Effector memory CD4-positive, alpha-beta T cell (primary cell): ENCODE results near the gene LSG1.

Experiments
- DNase-seq, 3 donors: peaks; one replicate each; pipeline ENCODE4 v3.0.0-alpha.2; 2020
- H3K27ac ChIP-seq: 2 replicates; pipeline ENCODE4 v1.7.0; 2013; ENCODE audit warnings: mild to moderate bottlenecking, low read length, moderate library complexity; ENCODE audit not compliant: insufficient read depth, poor library complexity, severe bottlenecking
- H3K27me3 ChIP-seq: replicated peaks from 2 replicates; pipeline ENCODE4 v1.7.0; 2013; ENCODE audit warnings: mild to moderate bottlenecking, low read length; ENCODE audit not compliant: insufficient read depth, control insufficient read depth, poor library complexity, severe bottlenecking
- H3K36me3 ChIP-seq: 2 replicates; pipeline ENCODE4 v1.7.0; 2013; ENCODE audit warnings: mild to moderate bottlenecking, low read length, moderate library complexity; ENCODE audit not compliant: control insufficient read depth, insufficient read depth
- H3K4me1 ChIP-seq: 2 replicates; pipeline ENCODE4 v1.7.0; 2013; ENCODE audit warnings: low read length, mild to moderate bottlenecking; ENCODE audit not compliant: control insufficient read depth, insufficient read depth, poor library complexity, severe bottlenecking
- H3K4me3 ChIP-seq: 2 replicates; pipeline ENCODE4 v1.7.0; 2013; ENCODE audit warnings: low read length, low read depth, mild to moderate bottlenecking; ENCODE audit not compliant: insufficient read depth, poor library complexity, severe bottlenecking
- H3K9me3 ChIP-seq: 2 replicates; pipeline ENCODE4 v1.7.0; 2013; ENCODE audit warnings: mild to moderate bottlenecking, low read length, moderate library complexity; ENCODE audit not compliant: control insufficient read depth

LSG1 gene

DNA sequence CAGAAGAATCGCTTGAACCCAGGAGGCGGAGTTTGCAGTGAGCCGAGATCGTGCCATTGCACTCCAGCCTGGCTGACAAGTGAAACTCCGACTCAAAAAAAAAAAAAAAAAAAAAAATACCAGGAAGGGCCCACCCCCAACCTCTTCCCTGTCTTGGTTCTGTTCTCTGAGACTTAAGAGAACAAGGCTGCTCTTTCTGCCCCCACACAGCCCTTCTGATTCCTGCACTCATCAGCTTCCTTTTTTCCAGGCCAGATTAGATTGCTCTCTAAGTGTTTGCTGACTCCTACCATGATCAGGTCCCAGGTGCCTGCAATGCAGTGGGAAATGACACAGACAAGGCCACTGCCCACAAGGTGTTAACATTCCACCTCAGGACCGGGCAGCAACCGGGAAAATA lies 51.8 kb downstream of the LSG1 start:
- no peaks in the 10 kb centered on the region for H3K27me3 ChIP-seq
- no peak overlapping the region for H3K4me3 ChIP-seq
- H3K9me3 ChIP-seq: no peaks in the 10 kb centered on the region
- no peaks in the 10 kb centered on the region for H3K36me3 ChIP-seq
- DNase-seq: no peak
- no peaks in the 10 kb centered on the region for H3K4me1 ChIP-seq
- H3K27ac ChIP-seq: no peak overlapping the region

DNA sequence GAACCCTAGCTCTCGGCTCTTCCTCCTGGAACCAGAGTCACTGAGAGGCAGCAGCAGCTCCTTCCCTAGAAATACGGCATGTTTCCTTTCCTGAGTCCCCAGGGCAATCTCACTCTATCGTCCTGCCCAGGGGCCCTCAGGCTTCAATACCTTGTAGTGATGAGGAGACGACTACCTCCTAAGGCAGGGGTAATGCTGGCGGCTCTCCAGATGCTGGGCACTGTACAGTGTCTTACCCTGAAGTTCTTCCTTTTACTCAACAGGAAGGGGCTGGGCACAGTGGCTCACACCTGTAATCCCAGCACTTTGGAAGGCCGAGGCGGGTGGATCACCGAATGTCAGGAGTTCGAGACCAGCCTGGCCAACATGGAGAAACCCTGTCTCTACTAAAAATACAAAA lies 52.2 kb downstream of the LSG1 start:
- Histone ChIP-seq H3K36me3 (no peaks in the 10 kb centered on the region), H3K4me1 (no peaks in the 10 kb centered on the region), H3K4me3 (no peak overlapping the region), H3K9me3 (no peaks in the 10 kb centered on the region), H3K27ac (no peak overlapping the region), H3K27me3 (no peaks in the 10 kb centered on the region)
- DNase-seq: no peak

DNA sequence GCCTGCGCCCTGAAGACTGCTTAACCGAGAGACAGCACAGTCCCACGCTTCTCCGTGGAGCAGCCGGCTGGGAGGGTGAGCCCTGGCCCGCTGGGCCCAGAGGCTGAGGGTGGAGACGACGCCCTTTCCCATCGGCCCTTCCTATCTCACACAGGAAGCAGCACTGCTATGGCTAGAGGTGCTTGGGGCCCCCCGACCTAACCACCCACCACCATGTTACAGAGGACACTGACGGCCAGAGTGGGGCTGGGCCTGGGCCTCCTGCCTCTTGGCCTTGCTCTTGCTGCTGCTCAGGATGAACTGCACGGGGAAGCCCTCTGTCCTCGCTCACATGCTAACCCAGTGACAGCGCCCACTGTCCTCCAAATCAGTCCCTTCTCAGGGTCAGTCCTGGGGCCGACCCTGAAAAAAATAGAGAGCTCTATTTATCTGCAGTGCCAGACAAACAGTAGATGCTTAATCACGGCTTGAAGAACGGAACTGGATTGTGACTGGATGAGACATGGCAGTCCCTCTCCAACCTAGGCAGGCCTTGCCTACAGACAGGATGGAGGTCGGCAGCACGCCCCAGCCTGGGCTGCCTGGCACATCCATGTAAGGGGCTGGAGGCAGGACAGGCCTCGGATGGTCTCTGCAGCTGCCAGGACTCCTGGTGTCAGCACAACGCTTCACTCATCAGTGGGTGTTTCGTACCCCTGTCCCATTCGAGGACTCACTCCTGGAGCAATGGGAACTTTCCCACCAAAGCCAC lies 53.0 kb downstream of the LSG1 start:
- Histone ChIP-seq H3K27me3 (no peaks in the 10 kb centered on the region), H3K4me3 (no peak overlapping the region), H3K27ac (no peak overlapping the region), H3K9me3 (no peaks in the 10 kb centered on the region), H3K4me1 (no peaks in the 10 kb centered on the region), H3K36me3 (no peaks in the 10 kb centered on the region)
- no peak for DNase-seq

DNA sequence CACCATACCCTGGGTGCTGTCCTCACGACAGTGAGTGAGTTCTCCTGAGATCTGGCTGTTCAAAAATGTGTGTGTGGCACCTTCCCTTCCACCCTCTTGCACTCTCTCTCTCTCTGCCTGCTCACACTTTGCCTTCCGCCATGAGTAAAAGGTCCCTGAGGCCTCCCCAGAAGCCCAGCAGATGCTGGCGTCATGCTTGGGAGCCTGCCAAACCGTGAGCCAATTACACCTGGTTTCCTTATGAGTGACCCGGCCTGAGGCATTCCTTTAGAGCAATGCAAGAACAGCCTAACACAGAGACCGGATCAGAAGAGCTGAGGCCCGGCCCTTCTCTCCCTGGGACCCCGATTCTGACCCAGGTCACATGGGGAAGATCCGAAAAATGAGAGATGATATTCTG lies 54.2 kb downstream of the LSG1 start:
- no peak for DNase-seq
- Histone ChIP-seq H3K9me3 (no peaks in the 10 kb centered on the region), H3K27ac (no peak overlapping the region), H3K4me3 (no peak overlapping the region), H3K36me3 (no peaks in the 10 kb centered on the region), H3K4me1 (no peaks in the 10 kb centered on the region), H3K27me3 (no peaks in the 10 kb centered on the region)

DNA sequence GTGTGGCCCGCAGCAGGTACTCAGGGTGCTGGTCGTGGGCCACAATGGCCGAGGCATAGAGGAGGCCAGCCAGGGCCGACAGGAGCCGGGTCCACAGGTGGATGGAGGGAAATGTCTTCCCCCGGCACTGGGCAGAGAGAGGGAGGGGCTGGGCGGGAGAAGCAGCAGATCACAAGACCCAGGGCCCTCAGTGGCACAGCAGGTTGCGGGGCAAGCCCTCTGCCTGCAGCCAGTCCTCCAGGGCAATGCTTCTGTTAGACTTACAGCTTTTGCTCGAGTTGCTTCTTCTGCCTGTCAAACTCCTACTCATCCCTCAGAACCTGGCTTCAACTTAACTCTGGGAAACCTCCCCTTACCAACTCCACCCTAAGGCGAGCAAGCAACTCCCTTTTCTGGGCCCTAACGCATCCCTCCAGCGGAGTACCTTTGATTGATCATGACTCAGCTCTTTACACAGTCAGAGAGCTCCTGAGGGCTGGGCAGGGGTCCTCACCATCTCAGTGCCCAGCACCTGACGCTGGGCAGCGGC lies 54.8 kb downstream of the LSG1 start:
- no peaks in the 10 kb centered on the region for H3K4me1 ChIP-seq
- no peak overlapping the region for H3K4me3 ChIP-seq
- no peak for DNase-seq
- H3K9me3 ChIP-seq: no peaks in the 10 kb centered on the region
- H3K36me3 ChIP-seq: no peaks in the 10 kb centered on the region
- no peak overlapping the region for H3K27ac ChIP-seq
- H3K27me3 ChIP-seq: no peaks in the 10 kb centered on the region

DNA sequence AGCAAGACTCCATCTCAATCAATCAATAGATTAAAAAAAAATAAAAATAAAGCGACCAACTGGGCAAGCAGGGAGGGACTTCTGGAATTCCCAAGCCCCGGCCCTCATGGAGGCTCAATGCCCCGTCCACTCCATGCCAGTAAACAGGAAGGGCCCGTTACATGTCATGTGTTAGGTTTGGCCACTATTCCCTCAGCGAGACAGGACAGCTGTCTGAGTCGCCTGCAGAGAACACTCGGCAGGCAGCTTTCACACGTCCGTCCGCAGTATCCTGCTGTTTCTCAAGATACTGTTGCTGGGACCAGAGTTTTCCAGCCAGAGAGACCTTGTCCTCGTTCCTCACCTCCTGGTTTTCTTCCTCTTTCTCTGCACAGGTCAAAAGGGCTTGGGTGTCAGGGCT lies 56.8 kb downstream of the LSG1 start:
- Histone ChIP-seq H3K4me1 (no peaks in the 10 kb centered on the region), H3K27me3 (no peaks in the 10 kb centered on the region), H3K9me3 (no peaks in the 10 kb centered on the region), H3K4me3 (no peak overlapping the region), H3K36me3 (no peaks in the 10 kb centered on the region), H3K27ac (no peak overlapping the region)
- DNase-seq: no peak

DNA sequence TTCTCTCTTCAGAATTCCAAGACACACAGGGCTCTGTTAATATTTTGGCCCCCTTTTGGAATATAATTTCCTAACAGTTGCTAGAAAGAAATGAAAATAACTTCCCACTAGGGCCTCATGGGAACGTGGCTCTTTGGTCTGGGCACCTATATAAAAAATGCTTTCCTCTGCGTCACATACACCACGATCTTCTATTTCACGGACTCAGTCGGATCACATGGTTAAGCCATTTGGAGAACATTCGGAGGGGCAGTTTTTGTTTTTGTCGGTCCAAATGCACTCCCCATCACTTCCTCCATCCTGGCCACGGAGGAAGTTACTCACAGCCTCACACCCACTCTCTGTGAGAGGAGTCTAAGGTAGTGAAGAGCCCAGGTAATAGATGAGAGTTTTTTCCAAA lies 59.8 kb downstream of the LSG1 start:
- no peaks in the 10 kb centered on the region for H3K36me3 ChIP-seq
- H3K9me3 ChIP-seq: no peaks in the 10 kb centered on the region
- H3K4me1 ChIP-seq: no peaks in the 10 kb centered on the region
- no peak overlapping the region for H3K4me3 ChIP-seq
- no peak for DNase-seq
- no peaks in the 10 kb centered on the region for H3K27me3 ChIP-seq
- no peak overlapping the region for H3K27ac ChIP-seq

DNA sequence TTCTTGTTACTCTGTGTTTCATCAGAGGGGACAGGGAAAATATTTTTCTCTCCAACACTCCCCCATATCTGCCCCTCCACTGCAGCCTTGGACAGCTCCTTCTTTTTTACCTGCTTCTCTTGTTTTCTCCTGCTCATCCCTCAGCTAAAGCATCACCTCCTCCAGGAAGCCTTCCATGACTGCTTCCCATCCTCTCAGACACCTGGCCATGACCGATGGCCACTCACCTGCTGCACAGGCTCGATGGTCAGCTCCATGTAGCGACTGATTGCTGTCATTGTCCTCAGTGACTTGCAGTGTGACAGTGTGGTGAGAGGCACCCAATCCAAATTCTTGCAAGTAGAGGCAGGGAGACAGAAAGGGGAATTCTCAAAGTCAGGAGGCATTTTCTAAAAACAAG lies 61.3 kb downstream of the LSG1 start:
- Histone ChIP-seq H3K36me3 (no peaks in the 10 kb centered on the region), H3K27ac (no peak overlapping the region), H3K4me3 (no peak overlapping the region), H3K4me1 (no peaks in the 10 kb centered on the region), H3K9me3 (no peaks in the 10 kb centered on the region), H3K27me3 (no peaks in the 10 kb centered on the region)
- DNase-seq: no peak

DNA sequence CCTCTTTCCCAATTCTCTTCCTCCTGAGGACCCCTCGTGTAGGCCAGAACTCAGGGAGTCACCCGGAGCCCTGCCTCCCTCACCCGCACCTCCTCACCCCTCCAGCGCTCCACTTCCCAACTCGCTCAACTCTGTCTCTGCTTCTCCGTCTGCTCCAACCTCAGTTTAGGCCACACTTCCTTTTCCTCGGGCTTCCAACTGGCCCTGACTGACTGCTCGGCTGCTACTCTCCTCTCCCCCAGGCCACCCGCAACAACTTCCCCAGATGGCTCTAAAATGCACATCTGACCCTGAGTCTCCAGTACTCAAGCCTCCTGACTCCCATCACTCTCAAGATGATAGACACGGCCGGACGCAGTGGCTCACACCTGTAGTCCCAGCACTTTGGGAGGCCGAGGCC lies 62.4 kb downstream of the LSG1 start:
- no peaks in the 10 kb centered on the region for H3K27me3 ChIP-seq
- no peak overlapping the region for H3K4me3 ChIP-seq
- H3K36me3 ChIP-seq: no peaks in the 10 kb centered on the region
- H3K27ac ChIP-seq: no peak overlapping the region
- H3K9me3 ChIP-seq: no peaks in the 10 kb centered on the region
- no peak for DNase-seq
- no peaks in the 10 kb centered on the region for H3K4me1 ChIP-seq

DNA sequence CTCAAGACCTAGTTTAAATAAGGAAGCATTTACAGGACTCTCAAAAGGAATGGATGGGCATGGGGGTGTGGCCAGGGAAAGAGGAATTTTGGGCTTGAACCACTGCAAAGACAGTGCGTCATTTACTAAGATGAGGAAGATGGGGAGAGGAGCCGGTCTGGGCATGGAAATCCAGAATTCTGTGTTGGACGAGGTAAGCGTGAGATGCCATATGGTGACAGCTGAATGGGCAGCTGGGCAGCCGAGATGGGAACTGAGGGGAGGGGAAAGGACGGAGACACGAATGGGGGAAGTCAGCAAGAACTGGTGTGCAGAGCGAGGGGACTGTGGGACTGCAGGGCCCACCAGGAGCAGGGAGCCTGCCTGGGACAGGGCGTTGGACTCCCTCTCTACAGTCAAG lies 63.0 kb downstream of the LSG1 start:
- no peaks in the 10 kb centered on the region for H3K9me3 ChIP-seq
- no peak for DNase-seq
- no peak overlapping the region for H3K27ac ChIP-seq
- no peak overlapping the region for H3K4me3 ChIP-seq
- H3K36me3 ChIP-seq: no peaks in the 10 kb centered on the region
- no peaks in the 10 kb centered on the region for H3K4me1 ChIP-seq
- H3K27me3 ChIP-seq: no peaks in the 10 kb centered on the region
